ENCODE results near the gene UBE2L5. TPM values are rescaled to one million over a fixed set of nuclear protein-coding genes. Genes with fewer than 3 reads are reported as not detected.
A peak's percentile ranks its signal among the peaks of the same experiment; 100 is the strongest.
"Not testable (repeated sequence)": the region's sequence is repeated elsewhere in the genome, so short reads cannot be mapped to it uniquely, and the experiment has no call there.

The UBE2L5 gene
- total RNA-seq, 1 donor from 2014 or later: not detected

GRCh38 chr13:30450066-30450465 is 27.8 kb downstream of the UBE2L5 start:
- no peak overlapping the region for H3K4me3 ChIP-seq (ENCODE audit: low read depth, low read length)
- TF ChIP-seq, protein P1, sequence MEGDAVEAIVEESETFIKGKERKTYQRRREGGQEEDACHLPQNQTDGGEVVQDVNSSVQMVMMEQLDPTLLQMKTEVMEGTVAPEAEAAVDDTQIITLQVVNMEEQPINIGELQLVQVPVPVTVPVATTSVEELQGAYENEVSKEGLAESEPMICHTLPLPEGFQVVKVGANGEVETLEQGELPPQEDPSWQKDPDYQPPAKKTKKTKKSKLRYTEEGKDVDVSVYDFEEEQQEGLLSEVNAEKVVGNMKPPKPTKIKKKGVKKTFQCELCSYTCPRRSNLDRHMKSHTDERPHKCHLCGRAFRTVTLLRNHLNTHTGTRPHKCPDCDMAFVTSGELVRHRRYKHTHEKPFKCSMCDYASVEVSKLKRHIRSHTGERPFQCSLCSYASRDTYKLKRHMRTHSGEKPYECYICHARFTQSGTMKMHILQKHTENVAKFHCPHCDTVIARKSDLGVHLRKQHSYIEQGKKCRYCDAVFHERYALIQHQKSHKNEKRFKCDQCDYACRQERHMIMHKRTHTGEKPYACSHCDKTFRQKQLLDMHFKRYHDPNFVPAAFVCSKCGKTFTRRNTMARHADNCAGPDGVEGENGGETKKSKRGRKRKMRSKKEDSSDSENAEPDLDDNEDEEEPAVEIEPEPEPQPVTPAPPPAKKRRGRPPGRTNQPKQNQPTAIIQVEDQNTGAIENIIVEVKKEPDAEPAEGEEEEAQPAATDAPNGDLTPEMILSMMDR (conservative IDR thresholded peaks at IDR 0.05; ENCODE audit: low read depth, low read length): no peak
- DNase-seq (ENCODE audit: low read depth): no peak

DNA sequence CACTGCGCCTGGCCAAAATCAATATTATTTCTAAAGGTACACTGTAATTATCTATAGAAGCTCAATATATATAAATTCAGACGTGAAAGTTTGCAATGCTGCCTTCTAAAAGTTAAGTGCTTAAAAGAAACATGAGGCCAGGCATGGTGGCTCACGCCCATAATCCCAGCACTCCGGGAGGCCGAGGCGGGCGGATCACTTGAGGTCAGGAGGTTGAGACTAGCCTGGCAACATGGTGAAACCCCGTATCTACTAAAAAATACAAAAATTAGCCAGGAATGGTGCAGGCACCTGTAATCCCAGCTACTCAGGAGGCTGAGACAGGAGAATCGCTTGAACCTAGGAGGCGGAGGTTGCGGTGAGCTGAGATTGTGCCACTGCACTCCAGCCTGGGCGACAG is 29.2 kb downstream of the UBE2L5 start:
- H3K4me3 ChIP-seq (ENCODE audit: low read depth, low read length); DNase-seq (ENCODE audit: low read depth): not testable (repeated sequence)

GRCh38 chr13:30453727-30454126 is 31.4 kb downstream of the UBE2L5 start:
- H3K4me3 ChIP-seq (ENCODE audit: low read depth, low read length): no peak overlapping the region
- no peak for DNase-seq (ENCODE audit: low read depth)
- TF ChIP-seq, protein P1 (conservative IDR thresholded peaks at IDR 0.05; ENCODE audit: low read depth, low read length): peak; percentile 25

GRCh38 chr13:30454991-30455390 is 32.7 kb downstream of the UBE2L5 start:
- TF ChIP-seq, protein P1 (conservative IDR thresholded peaks at IDR 0.05; ENCODE audit: low read depth, low read length): no peak
- H3K4me3 ChIP-seq (ENCODE audit: low read depth, low read length): no peak overlapping the region

DNA sequence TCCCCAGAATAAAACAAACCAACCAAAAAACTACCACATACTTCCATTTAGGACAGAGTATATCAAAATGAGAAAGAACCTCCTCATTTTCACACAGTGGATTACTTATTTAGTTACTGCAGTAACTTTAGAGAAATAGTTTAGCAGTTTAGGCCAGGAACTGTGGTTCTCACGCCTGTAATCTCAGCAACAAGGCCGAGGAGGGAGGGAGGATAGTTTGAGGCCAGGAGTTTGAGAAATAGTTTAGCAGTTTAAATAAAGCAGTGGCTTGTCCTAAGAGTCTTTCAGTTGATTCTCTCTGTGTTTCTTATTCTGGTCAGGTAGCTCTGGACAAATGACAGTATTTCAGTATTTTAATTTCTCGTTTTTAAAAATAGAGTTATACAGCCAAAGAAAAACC is 34.0 kb downstream of the UBE2L5 start:
- no peak for DNase-seq (ENCODE audit: low read depth)
- TF ChIP-seq, protein P1 (conservative IDR thresholded peaks at IDR 0.05; ENCODE audit: low read depth, low read length): no peak
- H3K4me3 ChIP-seq (ENCODE audit: low read depth, low read length): no peak overlapping the region

More at GRCh38 chr13:30454991-30455390, 32.7 kb downstream of the UBE2L5 start:
- no peak for DNase-seq (ENCODE audit: low read depth)

- no peak overlapping the region for H3K4me3 ChIP-seq (ENCODE audit: low read depth, low read length)
- no peak for DNase-seq (ENCODE audit: low read depth)
- TF ChIP-seq, protein P1 (conservative IDR thresholded peaks at IDR 0.05; ENCODE audit: low read depth, low read length): no peak
These were observed 35.1 kb downstream of the UBE2L5 start for GRCh38 chr13:30457306-30457891.

DNA sequence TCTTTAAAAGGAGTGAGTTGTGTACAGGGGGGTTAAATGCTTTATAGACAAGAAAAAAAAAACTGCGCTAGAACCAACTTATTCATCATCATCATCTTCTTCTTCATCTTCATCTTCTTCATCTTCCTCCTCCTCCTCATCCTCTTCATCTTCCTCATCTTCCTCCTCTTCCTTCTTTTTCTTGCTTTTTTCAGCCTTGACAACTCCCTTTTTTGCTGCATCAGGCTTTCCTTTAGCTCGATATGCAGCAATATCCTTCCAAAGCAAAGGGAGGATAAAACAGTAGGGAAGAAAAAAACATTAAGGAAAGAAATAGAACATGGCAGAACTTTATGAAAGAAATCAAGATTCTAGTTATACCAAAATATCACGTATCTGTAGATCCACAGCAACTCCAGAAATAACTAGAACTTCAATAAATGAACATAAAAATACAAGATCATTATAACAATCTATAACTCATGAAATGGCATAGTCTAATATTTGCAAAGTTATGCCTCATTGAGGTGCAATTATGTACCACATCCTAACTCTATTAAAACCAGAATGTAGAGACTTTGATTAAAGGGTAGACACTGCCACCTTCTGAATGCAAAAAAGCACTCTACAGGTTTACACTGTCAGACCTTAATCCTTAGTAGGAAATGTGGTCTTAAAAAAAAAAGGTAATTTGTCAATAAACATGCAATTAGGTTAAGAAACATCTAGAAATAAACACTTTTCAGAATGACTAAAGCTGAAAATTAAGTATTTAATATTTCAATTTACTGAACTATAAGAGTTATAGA is 39.2 kb downstream of the UBE2L5 start:
- not testable (repeated sequence) for H3K4me3 ChIP-seq (ENCODE audit: low read depth, low read length); DNase-seq (ENCODE audit: low read depth)
- TF ChIP-seq, protein P1 (conservative IDR thresholded peaks at IDR 0.05; ENCODE audit: low read depth, low read length): peak; percentile 62

Data from epithelial cell of proximal tubule (primary cell).